GM12878 (cell line): ENCODE data around the gene LCLAT1. TPM values are rescaled to one million over a fixed set of nuclear protein-coding genes. Genes with fewer than 3 reads are reported as not detected.

Experiments used
- ATAC-seq: fragments of 200-7000 bp; cut with Tn5 transposase; 3 replicates; pipeline ENCODE4 v1.9.1; 2020; ENCODE audit warnings: mild to moderate bottlenecking, moderate library complexity
- BruUV-seq: library from RNA; stranded (reverse); fragments of 400-500 nt; replicated peaks from 2 replicates; lab custom pipeline; 2021; lab: Mats Ljungman, UMichigan
- CTCF ChIA-PET: fragments of 300-600 bp; sonication (Branson Sonifier 250); formaldehyde crosslinking; extraction: SDS; loops from one replicate; lab custom pipeline; 2021; ENCODE audit warnings: inconsistent platforms; lab: Yijun Ruan, JAX
- POLR2A ChIA-PET: fragments of 350-600 bp; formaldehyde crosslinking; extraction: SDS; loops from one replicate; lab custom pipeline; 2021; ENCODE audit warnings: inconsistent platforms; lab: Charles Lee
- RAD21 ChIA-PET: fragments of 300-600 bp; sonication (Branson Sonifier 250); formaldehyde crosslinking; loops from one replicate; lab custom pipeline; 2023; ENCODE audit warnings: antibody characterized with exemption; ENCODE audit not compliant: unreplicated experiment; lab: Charles Lee
- SMC1A ChIA-PET: fragments of 300-600 bp; sonication (Branson Sonifier 250); formaldehyde crosslinking; loops from one replicate; lab custom pipeline; 2023; ENCODE audit not compliant: unreplicated experiment, uncharacterized antibody; lab: Charles Lee
- DNase-seq: peaks from one replicate; pipeline ENCODE4 v3.0.0-alpha.2; 2011; ENCODE audit warnings: low read depth, low spot score
- FAIRE-seq: peaks from 3 replicates; lab custom pipeline; 2011; peaks lifted over from hg19 to GRCh38; lab: Jason Lieb, UNC
- H2AFZ ChIP-seq: 2 replicates; pipeline ENCODE4 v1.6.0; 2011; ENCODE audit warnings: low read depth, low read length, control low read depth; ENCODE audit not compliant: control insufficient read depth
- H3K27ac ChIP-seq: 2 replicates; pipeline ENCODE4 v1.5.1; 2011; ENCODE audit warnings: control low read depth; ENCODE audit not compliant: control insufficient read depth, insufficient read depth
- H3K27me3 ChIP-seq, 2 experiments: replicated peaks in 1 of 2; 2 replicates each; pipeline versions ENCODE4 v1.6.0 to v1.6.1; 2011; ENCODE audit warnings: low read length in 1 of 2; ENCODE audit not compliant: control insufficient read depth in 2 of 2, insufficient read depth in 2 of 2
- H3K36me3 ChIP-seq, 2 experiments: 2 replicates each; pipeline ENCODE4 v1.5.1; 2011; ENCODE audit warnings: low read length in 1 of 2; ENCODE audit not compliant: control insufficient read depth in 2 of 2, insufficient read depth in 2 of 2
- H3K4me1 ChIP-seq: 2 replicates; pipeline ENCODE4 v1.6.1; 2011; ENCODE audit warnings: mild to moderate bottlenecking, low read length, moderate library complexity, mixed read lengths; ENCODE audit not compliant: control insufficient read depth, insufficient read depth
- H3K4me2 ChIP-seq: 2 replicates; pipeline ENCODE4 v1.6.0; 2011; ENCODE audit warnings: control low read depth; ENCODE audit not compliant: control insufficient read depth, insufficient read depth
- H3K4me3 ChIP-seq: fragments of 200-600 bp; sonication (generic); 2 replicates; pipeline ENCODE4 v1.5.1; 2016
- H3K79me2 ChIP-seq: 2 replicates; pipeline ENCODE4 v1.6.0; 2011; ENCODE audit warnings: low read length; ENCODE audit not compliant: control insufficient read depth, insufficient read depth
- H3K9ac ChIP-seq: 2 replicates; pipeline ENCODE4 v1.8.0; 2011; ENCODE audit warnings: low read length, control low read depth, mixed read lengths; ENCODE audit not compliant: control insufficient read depth, insufficient read depth
- H3K9me3 ChIP-seq: replicated peaks from 3 replicates; pipeline ENCODE4 v1.5.1; 2011; ENCODE audit warnings: mild to moderate bottlenecking, low read length; ENCODE audit not compliant: control insufficient read depth, insufficient read depth
- H4K20me1 ChIP-seq: 2 replicates; pipeline ENCODE4 v1.6.0; 2011; ENCODE audit not compliant: control insufficient read depth, insufficient read depth
- BACH1 ChIP-seq: fragments of 450-650 bp; IDR thresholded peaks from 2 replicates; pipeline ENCODE4 v1.6.1; 2017; ENCODE audit warnings: mild to moderate bottlenecking, borderline replicate concordance
- BCL11A ChIP-seq: IDR thresholded peaks from 2 replicates; pipeline ENCODE4 v1.6.1; 2011; ENCODE audit warnings: low read depth, low read length
- BHLHE40 ChIP-seq, 2 experiments: fragments of 450-650 bp in 1 of 2; IDR thresholded peaks; 2 replicates each; pipeline ENCODE4 v1.6.1; 2011 to 2017; ENCODE audit warnings: low read depth in 2 of 2, borderline replicate concordance in 1 of 2, improper control_type of control experiment in 1 of 2, low read length in 1 of 2, mild to moderate bottlenecking in 1 of 2
- BRCA1 ChIP-seq: IDR thresholded peaks from 2 replicates; pipeline ENCODE4 v1.6.1; 2011; ENCODE audit warnings: low read depth, low read length, improper control_type of control experiment
- EGR1 ChIP-seq, 2 experiments: IDR thresholded peaks; 1 replicate in 1 of 2; 2 replicates in 1 of 2; pipeline ENCODE4 v1.6.1; 2011 to 2012; ENCODE audit warnings: low read depth in 2 of 2, low read length in 2 of 2, borderline replicate concordance in 1 of 2, mild to moderate bottlenecking in 1 of 2, moderate library complexity in 1 of 2
- HDGF ChIP-seq: fragments of 450-650 bp; IDR thresholded peaks from 2 replicates; pipeline ENCODE4 v1.6.1; 2016; ENCODE audit warnings: antibody characterized with exemption
- IKZF2 ChIP-seq, 2 experiments: fragments of 450-650 bp; IDR thresholded peaks; 2 replicates each; pipeline ENCODE4 v1.6.1; 2017; ENCODE audit warnings: mild to moderate bottlenecking in 2 of 2, moderate library complexity in 2 of 2
- JUND ChIP-seq: IDR thresholded peaks from 2 replicates; pipeline ENCODE4 v1.6.1; 2012; ENCODE audit warnings: low read depth, mild to moderate bottlenecking, low read length, improper control_type of control experiment, moderate library complexity
- KLF5 ChIP-seq: fragments of 450-650 bp; IDR thresholded peaks from 2 replicates; pipeline ENCODE4 v1.6.1; 2014; ENCODE audit warnings: mild to moderate bottlenecking; ENCODE audit not compliant: partially characterized antibody
- SIN3A ChIP-seq: IDR thresholded peaks from 2 replicates; pipeline ENCODE4 v1.6.1; 2012; ENCODE audit warnings: low read depth, low read length, improper control_type of control experiment
- TARDBP ChIP-seq: IDR thresholded peaks from 2 replicates; pipeline ENCODE4 v1.6.1; 2016; ENCODE audit warnings: borderline replicate concordance
- ZZZ3 ChIP-seq: IDR thresholded peaks from 2 replicates; pipeline ENCODE4 v1.6.1; 2011; ENCODE audit warnings: low read depth; ENCODE audit not compliant: control insufficient read depth, insufficient read length
- WGBS: methylation state at CpG from one replicate; pipeline ENCODE4 v1.1.6; 2016; ENCODE audit warnings: low lambda C conversion rate; ENCODE audit not compliant: insufficient replicate concordance, insufficient coverage; ENCODE audit errors: missing lambda C conversion rate; 5-methylcytosine and 5-hydroxymethylcytosine counted together
- in situ Hi-C: fragments of 300-500 bp; cut with MboI; formaldehyde crosslinking; loops from 9 replicates; pipeline ENCODE4 v1.14.3; 2018; ENCODE audit warnings: mixed read lengths
- intact Hi-C: fragments of 100-400 bp; cut with micrococcal nuclease; formaldehyde crosslinking; loops from one replicate; pipeline ENCODE4 v1.14.2; 2022; ENCODE audit not compliant: unreplicated experiment
- polyA plus RNA-seq, 11 experiments: library from polyadenylated mRNA; depleted of rRNA in 4 of 11; unstranded in 6 of 11; stranded (reverse) in 5 of 11; fragments of >200 nt; fragmentation: Nextera tagmentation in 4 of 11; fragmentation: Illumina TruSeq in 1 of 11; extraction: Ambion mirVana in 4 of 11; extraction: Trizol in 1 of 11; gene quantifications; 1 replicate in 1 of 11; 2 replicates in 10 of 11; pipeline versions ENCODE4 v1.2.1 to v1.2.3, GENCODE V29; 2011 to 2016; ENCODE audit warnings: inconsistent platforms in 2 of 11, missing spikeins in 2 of 11, low read depth in 1 of 11
- total RNA-seq, 4 experiments: library from RNA; depleted of rRNA in 3 of 4; stranded (reverse); fragments of >200 nt in 3 of 4; fragmentation: Illumina TruSeq in 1 of 4; extraction: Trizol in 1 of 4; gene quantifications; 2 replicates each; pipeline versions ENCODE4 v1.2.1 to v1.2.3, GENCODE V29; 2013 to 2021
- TF ChIP-seq, protein P1 (sequence below): fragments of 450-650 bp; IDR thresholded peaks from 2 replicates; pipeline ENCODE4 v1.6.1; 2014; ENCODE audit warnings: mild to moderate bottlenecking
- TF ChIP-seq, protein P2 (sequence below): fragments of 450-650 bp; formaldehyde crosslinking; IDR thresholded peaks from 2 replicates; pipeline ENCODE4 v1.4.0; 2020; ENCODE audit warnings: mild to moderate bottlenecking, moderate library complexity

The LCLAT1 gene
- total and polyA plus RNA-seq, 10 of the 15 experiments (the other 5 are each of a cell fraction or from before 2014, with no cell fraction given) = 8.1 to 33.0 (median 15.9) TPM

DNA sequence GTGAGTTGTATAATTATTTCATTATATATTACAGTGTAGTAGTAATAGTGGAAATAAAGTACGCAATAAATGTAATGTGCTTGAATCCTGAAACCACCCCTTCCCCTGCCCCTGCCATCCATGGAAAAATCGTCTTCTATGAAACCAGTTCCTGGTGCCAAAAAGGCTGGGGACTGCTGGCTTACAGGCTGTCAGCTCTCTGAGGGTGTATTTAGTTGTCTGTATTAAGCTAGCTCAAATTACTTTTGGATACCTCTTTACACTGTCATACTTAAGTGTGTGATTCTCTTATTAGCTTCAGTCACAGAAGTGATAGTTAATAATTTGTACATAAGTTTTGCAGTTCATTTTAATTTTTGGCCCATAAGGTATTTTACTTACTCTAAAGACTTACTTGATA, 29.6 kb downstream of the LCLAT1 start (continued):
- TF ChIP-seq BHLHE40 (IDR thresholded peaks at IDR 0.05; ENCODE audit: borderline replicate concordance in 1 of 2, low read depth in 2 of 2, low read length in 1 of 2) = no peak

DNA sequence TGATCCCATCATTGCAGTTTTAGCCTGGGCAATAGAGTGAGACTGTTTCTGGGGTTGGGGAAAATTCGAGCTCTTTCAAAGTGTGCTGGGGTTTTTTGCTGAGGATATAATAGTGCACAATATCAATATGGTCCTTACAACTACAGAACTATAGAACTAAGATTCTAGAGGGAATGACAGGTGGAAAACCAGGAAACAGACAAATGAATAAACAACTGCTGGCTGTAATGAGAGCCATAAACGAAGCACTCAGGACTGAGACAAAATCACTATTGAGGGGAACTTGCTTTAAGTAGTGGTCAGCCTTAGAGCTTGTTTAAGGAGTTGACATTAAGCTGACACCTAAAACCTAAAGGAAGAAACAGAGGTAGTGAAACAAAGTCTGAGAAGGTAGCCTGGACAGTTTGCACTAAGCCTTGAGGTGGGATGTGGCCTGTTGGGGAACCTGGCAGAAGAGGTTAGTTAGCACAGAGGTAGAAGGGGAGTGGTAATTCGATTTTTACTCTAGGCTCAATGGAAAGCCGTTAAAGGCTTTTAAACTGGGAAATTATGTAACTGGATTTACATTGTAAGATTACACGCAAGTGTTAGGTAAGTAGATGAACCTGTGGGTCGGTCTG, 33.8 kb downstream of the LCLAT1 start:
- H2AFZ ChIP-seq = no peak overlapping the region
- in situ Hi-C loops (no loop called here), intact Hi-C loops (loop anchor here (10.0 kb wide), 1 partner anchor 246 kb away; the partner anchor contains the start of gene LBH)
- BruUV-seq = no TSS peak
- peak; percentile 37 for ATAC-seq
- DNase-seq = no peak
- no peaks in the 10 kb centered on the region for H4K20me1 ChIP-seq
- TF ChIP-seq, protein P1, sequence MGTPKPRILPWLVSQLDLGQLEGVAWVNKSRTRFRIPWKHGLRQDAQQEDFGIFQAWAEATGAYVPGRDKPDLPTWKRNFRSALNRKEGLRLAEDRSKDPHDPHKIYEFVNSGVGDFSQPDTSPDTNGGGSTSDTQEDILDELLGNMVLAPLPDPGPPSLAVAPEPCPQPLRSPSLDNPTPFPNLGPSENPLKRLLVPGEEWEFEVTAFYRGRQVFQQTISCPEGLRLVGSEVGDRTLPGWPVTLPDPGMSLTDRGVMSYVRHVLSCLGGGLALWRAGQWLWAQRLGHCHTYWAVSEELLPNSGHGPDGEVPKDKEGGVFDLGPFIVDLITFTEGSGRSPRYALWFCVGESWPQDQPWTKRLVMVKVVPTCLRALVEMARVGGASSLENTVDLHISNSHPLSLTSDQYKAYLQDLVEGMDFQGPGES = no peak
- TF ChIP-seq IKZF2 (IDR thresholded peaks at IDR 0.05) (no peak), BRCA1 (no peak), EGR1 (IDR thresholded peaks at IDR 0.05; ENCODE audit: borderline replicate concordance in 1 of 2, low read depth in 2 of 2, low read length in 2 of 2) (no peak), ZZZ3 (no peak), JUND (no peak), KLF5 (no peak), SIN3A (no peak), BACH1 (no peak), BCL11A (no peak), TARDBP (no peak), HDGF (no peak)
- TF ChIP-seq, protein P2, sequence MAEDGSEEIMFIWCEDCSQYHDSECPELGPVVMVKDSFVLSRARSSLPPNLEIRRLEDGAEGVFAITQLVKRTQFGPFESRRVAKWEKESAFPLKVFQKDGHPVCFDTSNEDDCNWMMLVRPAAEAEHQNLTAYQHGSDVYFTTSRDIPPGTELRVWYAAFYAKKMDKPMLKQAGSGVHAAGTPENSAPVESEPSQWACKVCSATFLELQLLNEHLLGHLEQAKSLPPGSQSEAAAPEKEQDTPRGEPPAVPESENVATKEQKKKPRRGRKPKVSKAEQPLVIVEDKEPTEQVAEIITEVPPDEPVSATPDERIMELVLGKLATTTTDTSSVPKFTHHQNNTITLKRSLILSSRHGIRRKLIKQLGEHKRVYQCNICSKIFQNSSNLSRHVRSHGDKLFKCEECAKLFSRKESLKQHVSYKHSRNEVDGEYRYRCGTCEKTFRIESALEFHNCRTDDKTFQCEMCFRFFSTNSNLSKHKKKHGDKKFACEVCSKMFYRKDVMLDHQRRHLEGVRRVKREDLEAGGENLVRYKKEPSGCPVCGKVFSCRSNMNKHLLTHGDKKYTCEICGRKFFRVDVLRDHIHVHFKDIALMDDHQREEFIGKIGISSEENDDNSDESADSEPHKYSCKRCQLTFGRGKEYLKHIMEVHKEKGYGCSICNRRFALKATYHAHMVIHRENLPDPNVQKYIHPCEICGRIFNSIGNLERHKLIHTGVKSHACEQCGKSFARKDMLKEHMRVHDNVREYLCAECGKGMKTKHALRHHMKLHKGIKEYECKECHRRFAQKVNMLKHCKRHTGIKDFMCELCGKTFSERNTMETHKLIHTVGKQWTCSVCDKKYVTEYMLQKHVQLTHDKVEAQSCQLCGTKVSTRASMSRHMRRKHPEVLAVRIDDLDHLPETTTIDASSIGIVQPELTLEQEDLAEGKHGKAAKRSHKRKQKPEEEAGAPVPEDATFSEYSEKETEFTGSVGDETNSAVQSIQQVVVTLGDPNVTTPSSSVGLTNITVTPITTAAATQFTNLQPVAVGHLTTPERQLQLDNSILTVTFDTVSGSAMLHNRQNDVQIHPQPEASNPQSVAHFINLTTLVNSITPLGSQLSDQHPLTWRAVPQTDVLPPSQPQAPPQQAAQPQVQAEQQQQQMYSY (CRISPR knock-in tag) = no peak
- FAIRE-seq = no peak
- no peaks in the 10 kb centered on the region for H3K27me3 ChIP-seq
- H3K4me2 ChIP-seq = no peak overlapping the region
- no peaks in the 10 kb centered on the region; a peak in 1 of 4 replicates for H3K36me3 ChIP-seq
- peaks cover 2% of the 10 kb centered on the region for H3K79me2 ChIP-seq
- CTCF ChIA-PET = interaction anchor here (1.0 to 2.2 kb wide), 7 partner anchors 9 to 316 kb away, joined by 3 to 10 read pairs (median 3); no protein-coding TSS in a partner anchor
- H3K4me3 ChIP-seq = no peak overlapping the region
- no peak overlapping the region for H3K27ac ChIP-seq
- H3K9ac ChIP-seq = no peak overlapping the region
- peaks cover 8% of the 10 kb centered on the region; the same call in 1 of the 2 replicates for H3K4me1 ChIP-seq
- RAD21 ChIA-PET = interaction anchor here (0.9 to 1.9 kb wide), 7 partner anchors 25 to 273 kb away, joined by 3 to 8 read pairs (median 4); no protein-coding TSS in a partner anchor
- H3K9me3 ChIP-seq = no peaks in the 10 kb centered on the region
- SMC1A ChIA-PET = interaction anchor here (0.7 to 2.6 kb wide), 18 partner anchors 13 to 271 kb away, joined by 3 to 8 read pairs (median 4); no protein-coding TSS in a partner anchor
- POLR2A ChIA-PET = interaction anchor here (0.5 to 1.3 kb wide), 4 partner anchors 11 to 201 kb away, joined by 3 read pairs; no protein-coding TSS in a partner anchor
- WGBS = 65% methylated on average over 6 of the region's 6 CpGs
